Spleen (tissue), 11 donors: ENCODE measurements around the gene GPBAR1. TPM values are rescaled to one million over a fixed set of nuclear protein-coding genes. Genes with fewer than 3 reads are reported as not detected.

Experiments used
- DNase-seq: peaks from one replicate; pipeline ENCODE4 v3.0.0-alpha.2; 2020
- H3K27ac ChIP-seq, 8 donors: fragments of 200-600 bp; sonication (generic) in 7 of 8; 1 replicate in 4 of 8; 2 replicates in 4 of 8; pipeline versions ENCODE4 v1.5.0 to v1.8.0; 2016 to 2021; ENCODE audit warnings: inconsistent platforms in 4 of 8, mild to moderate bottlenecking in 4 of 8, moderate library complexity in 1 of 8
- H3K27me3 ChIP-seq, 7 donors: fragments of 200-600 bp; sonication (generic) in 6 of 7; replicated peaks in 1 of 7; 1 replicate in 4 of 7; 2 replicates in 3 of 7; pipeline versions ENCODE4 v1.5.0 to v1.8.0; 2016 to 2021; ENCODE audit warnings: inconsistent platforms in 3 of 7, mild to moderate bottlenecking in 1 of 7
- H3K36me3 ChIP-seq, 6 donors: fragments of 200-600 bp; sonication (generic) in 5 of 6; 1 replicate in 4 of 6; 2 replicates in 2 of 6; pipeline versions ENCODE4 v1.5.0 to v1.8.0; 2016 to 2021; ENCODE audit warnings: inconsistent platforms in 2 of 6
- H3K4me1 ChIP-seq, 6 donors: fragments of 200-600 bp; sonication (generic) in 5 of 6; 1 replicate in 3 of 6; 2 replicates in 3 of 6; pipeline versions ENCODE4 v1.5.0 to v1.8.0; 2016 to 2021; ENCODE audit warnings: inconsistent platforms in 3 of 6
- H3K4me3 ChIP-seq, 8 donors: fragments of 200-600 bp; sonication (generic) in 7 of 8; 1 replicate in 4 of 8; 2 replicates in 4 of 8; pipeline versions ENCODE4 v1.5.0 to v1.8.0; 2016 to 2021; ENCODE audit warnings: inconsistent platforms in 4 of 8, mild to moderate bottlenecking in 4 of 8, moderate library complexity in 2 of 8
- H3K9me3 ChIP-seq, 8 donors: fragments of 200-600 bp; sonication (generic) in 7 of 8; 1 replicate in 4 of 8; 2 replicates in 4 of 8; pipeline versions ENCODE4 v1.5.0 to v1.8.0; 2016 to 2021; ENCODE audit warnings: inconsistent platforms in 4 of 8
- CTCF ChIP-seq, 11 experiments: fragments of 200-600 bp in 7 of 11; fragments of 450-650 bp in 4 of 11; sonication (generic) in 4 of 11; IDR thresholded peaks in 8 of 11; conservative IDR thresholded peaks in 3 of 11; 1 replicate in 7 of 11; 2 replicates in 4 of 11; pipeline versions ENCODE4 v1.4.0 to v1.8.0; 2016 to 2021; ENCODE audit warnings: antibody characterized with exemption in 11 of 11, inconsistent platforms in 4 of 11, mild to moderate bottlenecking in 1 of 11
- POLR2A ChIP-seq, 3 donors: fragments of 450-650 bp; IDR thresholded peaks; one replicate each; pipeline ENCODE4 v1.5.1; 2017; ENCODE audit warnings: antibody characterized with exemption in 3 of 3, mild to moderate bottlenecking in 1 of 3
- POLR2AphosphoS5 ChIP-seq, 3 donors: sonication (generic); formaldehyde crosslinking; IDR thresholded peaks; one replicate each; pipeline ENCODE4 v1.5.1; 2017; ENCODE audit warnings: antibody characterized with exemption in 3 of 3
- WGBS, 5 donors: extraction: QIAGEN DNeasy Blood & Tissue Kit in 3 of 5; methylation state at CpG; one replicate each; pipeline versions ENCODE4 v1.1.5 to v1.1.7; 2013 to 2018; 5-methylcytosine and 5-hydroxymethylcytosine counted together
- intact Hi-C: fragments of 100-400 bp; cut with DNase I; formaldehyde crosslinking; loops from one replicate; pipeline ENCODE4 v1.15.0; 2023; ENCODE audit warnings: low total_unique reads
- polyA plus RNA-seq, 3 donors: library from polyadenylated mRNA; stranded (reverse); fragments of 200-250 nt; gene quantifications; one replicate each; pipeline ENCODE4 v1.2.1, GENCODE V29; 2013
- total RNA-seq, 7 donors: library from RNA; depleted of rRNA in 3 of 7; stranded (reverse); fragments of >200 nt in 3 of 7; fragmentation: NEBNext Ultra II Directional in 4 of 7; extraction: Animal tissue kit (Norgen Biotek cat#: 25700) in 4 of 7; gene quantifications; one replicate each; pipeline versions ENCODE4 v1.1.0 to v1.2.1, GENCODE V29; 2016 to 2021
- donor health status: healthy with polysubstance abuse.
- donor health status: DM: no; HTN: no; CAD: no; lungs with moderate emphysema.
- donor health status: DM: no; HTN: no; CAD: no.
- donor health status: Bipolar disorder and iron deficiency.
- donor health status: healthy.
- donor health status: DM: no; HTN: no; CAD: no.
- donor health status: DM: yes; HTN: yes; CAD: no.

GPBAR1 gene
- total and polyA plus RNA-seq, 10 donors: 1.4 to 13.9 (median 6.8) TPM

GRCh38 chr2:218301176-218301819, 40.5 kb downstream of the GPBAR1 start:
- Histone ChIP-seq H3K27ac (peak overlapping the region in 2 of 8 donors; percentile 26 to 30), H3K9me3 (no peaks in the 10 kb centered on the region), H3K4me1 (peaks cover 0 to 10% (median 7%) of the 10 kb centered on the region in 6 donors), H3K4me3 (no peak overlapping the region), H3K27me3 (no peaks in the 10 kb centered on the region), H3K36me3 (no peaks in the 10 kb centered on the region)
- TF ChIP-seq CTCF (IDR thresholded peaks at IDR 0.05 in 8 of 11, conservative IDR thresholded peaks at IDR 0.05 in 3 of 11) (peak; percentile 87 to 97 (median 96)), POLR2A (IDR thresholded peaks at IDR 0.05) (no peak), POLR2AphosphoS5 (IDR thresholded peaks at IDR 0.05) (peak in 1 of 3 donors; percentile 71)
- WGBS, 5 donors: 8 to 12% (median 10%) methylated on average over 9 of the region's 9 CpGs
- intact Hi-C loops: loop anchor here (5.0 kb wide), 1 partner anchor 56 kb away; the partner anchor contains the start of gene CATIP
- peak; percentile 91 for DNase-seq

GRCh38 chr2:218305383-218305782, 44.6 kb downstream of the GPBAR1 start:
- no peak for TF ChIP-seq POLR2AphosphoS5 (IDR thresholded peaks at IDR 0.05)
- no peak for TF ChIP-seq CTCF (IDR thresholded peaks at IDR 0.05 in 8 of 11, conservative IDR thresholded peaks at IDR 0.05 in 3 of 11)
- TF ChIP-seq POLR2A (IDR thresholded peaks at IDR 0.05): no peak
- Histone ChIP-seq H3K9me3 (no peaks in the 10 kb centered on the region), H3K36me3 (no peaks in the 10 kb centered on the region), H3K27me3 (no peaks in the 10 kb centered on the region), H3K27ac (no peak overlapping the region), H3K4me3 (no peak overlapping the region), H3K4me1 (peaks cover 0 to 22% (median 7%) of the 10 kb centered on the region in 6 donors)
- intact Hi-C loops: no loop called here
- no peak for DNase-seq
- WGBS, 5 donors: 72 to 83% (median 83%) methylated on average over 5 of the region's 5 CpGs

- TF ChIP-seq CTCF (IDR thresholded peaks at IDR 0.05 in 8 of 11, conservative IDR thresholded peaks at IDR 0.05 in 3 of 11): no peak
- TF ChIP-seq POLR2A (IDR thresholded peaks at IDR 0.05): no peak
- no peak for TF ChIP-seq POLR2AphosphoS5 (IDR thresholded peaks at IDR 0.05)
- DNase-seq: no peak
- Histone ChIP-seq H3K4me3 (no peak overlapping the region), H3K4me1 (peaks cover 0 to 16% (median 2%) of the 10 kb centered on the region in 6 donors), H3K36me3 (no peaks in the 10 kb centered on the region), H3K9me3 (no peaks in the 10 kb centered on the region), H3K27me3 (no peaks in the 10 kb centered on the region), H3K27ac (no peak overlapping the region)
- intact Hi-C loops: no loop called here
- WGBS, 5 donors: 83 to 89% (median 85%) methylated on average over 9 of the region's 9 CpGs
Measured at GRCh38 chr2:218306184-218306920, 45.5 kb downstream of the GPBAR1 start.
